Neural progenitor cell (in vitro differentiated cells): ENCODE measurements around the gene PTRH1. TPM values are rescaled to one million over a fixed set of nuclear protein-coding genes. Genes with fewer than 3 reads are reported as not detected.

Experiments
- DNase-seq: peaks from one replicate; pipeline ENCODE4 v3.0.0-alpha.2; 2016; ENCODE audit warnings: low spot score
- H2AFZ ChIP-seq: fragments of 200-600 bp; sonication (generic); replicated peaks from 2 replicates; pipeline ENCODE4 v1.6.1; 2016; ENCODE audit warnings: antibody characterized with exemption
- H3F3A ChIP-seq: fragments of 200-600 bp; sonication (generic); 2 replicates; pipeline ENCODE4 v1.6.1; 2016; ENCODE audit warnings: antibody characterized with exemption, low read depth
- H3K27ac ChIP-seq: fragments of 200-600 bp; sonication (generic); 2 replicates; pipeline ENCODE4 v1.5.1; 2016; ENCODE audit warnings: mild to moderate bottlenecking
- H3K27me3 ChIP-seq: fragments of 200-600 bp; sonication (generic); 2 replicates; pipeline ENCODE4 v1.6.1; 2016; ENCODE audit warnings: mild to moderate bottlenecking, moderate library complexity
- H3K36me3 ChIP-seq: fragments of 200-600 bp; sonication (generic); 2 replicates; pipeline ENCODE4 v1.5.1; 2016
- H3K4me1 ChIP-seq: fragments of 200-600 bp; sonication (generic); 2 replicates; pipeline ENCODE4 v1.6.1; 2016; ENCODE audit warnings: mixed run types
- H3K4me2 ChIP-seq: fragments of 200-600 bp; sonication (generic); 2 replicates; pipeline ENCODE4 v1.6.1; 2016
- H3K4me3 ChIP-seq: fragments of 200-600 bp; sonication (generic); 2 replicates; pipeline ENCODE4 v1.5.1; 2016
- H3K79me2 ChIP-seq: fragments of 200-600 bp; sonication (generic); 2 replicates; pipeline ENCODE4 v1.6.1; 2016; ENCODE audit warnings: low read depth
- H3K9ac ChIP-seq: fragments of 200-600 bp; sonication (generic); 2 replicates; pipeline ENCODE4 v1.6.1; 2016
- H3K9me3 ChIP-seq: fragments of 200-600 bp; sonication (generic); 2 replicates; pipeline ENCODE4 v1.5.1; 2016; ENCODE audit warnings: low read depth
- H4K20me1 ChIP-seq: fragments of 200-600 bp; sonication (generic); 2 replicates; pipeline ENCODE4 v1.6.1; 2016; ENCODE audit warnings: low read depth
- H3K27ac Mint-ChIP-seq: 3 replicates; pipeline ENCODE4 v1.8.0; 2021; ENCODE audit warnings: mixed read lengths
- H3K27me3 Mint-ChIP-seq: 2 replicates; pipeline ENCODE4 v1.8.0; 2022; ENCODE audit warnings: low read depth, mild to moderate bottlenecking, inconsistent platforms, moderate library complexity, mixed read lengths; ENCODE audit not compliant: insufficient read depth
- H3K36me3 Mint-ChIP-seq: 3 replicates; pipeline ENCODE4 v1.8.0; 2021; ENCODE audit warnings: mixed read lengths
- H3K4me1 Mint-ChIP-seq: 3 replicates; pipeline ENCODE4 v1.8.0; 2021; ENCODE audit warnings: mixed read lengths
- H3K4me3 Mint-ChIP-seq: 3 replicates; pipeline ENCODE4 v1.8.0; 2021; ENCODE audit warnings: mild to moderate bottlenecking, moderate library complexity, mixed read lengths
- H3K9me3 Mint-ChIP-seq: 3 replicates; pipeline ENCODE4 v1.8.0; 2020; ENCODE audit warnings: mixed read lengths
- CTCF ChIP-seq: fragments of 200-600 bp; sonication (generic); IDR thresholded peaks from 2 replicates; pipeline ENCODE4 v1.5.1; 2017; ENCODE audit warnings: antibody characterized with exemption, mild to moderate bottlenecking
- EZH2 ChIP-seq: fragments of 200-600 bp; sonication (generic); IDR thresholded peaks from 2 replicates; pipeline ENCODE4 v1.6.1; 2017; ENCODE audit warnings: antibody characterized with exemption, mild to moderate bottlenecking, moderate library complexity
- EZH2phosphoT487 ChIP-seq: fragments of 200-600 bp; sonication (generic); IDR thresholded peaks from 2 replicates; pipeline ENCODE4 v1.6.1; 2017; ENCODE audit warnings: antibody characterized with exemption
- total RNA-seq: library from RNA; depleted of rRNA; stranded (reverse); fragments of >200 nt; gene quantifications from 2 replicates; pipeline ENCODE4 v1.2.3, GENCODE V29; 2015; ENCODE audit warnings: low replicate concordance

PTRH1 gene
- total RNA-seq, 1 donor from 2014 or later, result 1.3 TPM

GRCh38 chr9:127712867-127713266, 2.6 kb downstream of the PTRH1 start:
- Mint-ChIP-seq H3K27me3 (peaks cover 8% of the 10 kb centered on the region), H3K36me3 (no peaks in the 10 kb centered on the region), H3K4me1 (peaks cover 22% of the 10 kb centered on the region), H3K4me3 (no peak overlapping the region), H3K27ac (no peak overlapping the region), H3K9me3 (peaks cover 3% of the 10 kb centered on the region)
- TF ChIP-seq EZH2 (no peak), EZH2phosphoT487 (no peak)
- Histone ChIP-seq H3F3A (no peaks in the 10 kb centered on the region), H4K20me1 (no peaks in the 10 kb centered on the region), H3K4me1 (peaks cover 9% of the 10 kb centered on the region), H3K27ac (no peak overlapping the region), H3K79me2 (no peaks in the 10 kb centered on the region), H3K4me2 (no peak overlapping the region), H3K36me3 (no peaks in the 10 kb centered on the region), H3K27me3 (peaks cover 15% of the 10 kb centered on the region), H3K4me3 (no peak overlapping the region), H3K9ac (no peak overlapping the region), H2AFZ (no peak overlapping the region), H3K9me3 (no peaks in the 10 kb centered on the region)
- no peak for DNase-seq

- Histone ChIP-seq H2AFZ (no peak overlapping the region), H3K79me2 (no peaks in the 10 kb centered on the region), H3K4me2 (no peak overlapping the region), H3K27ac (no peak overlapping the region), H3K9me3 (no peaks in the 10 kb centered on the region), H3K4me1 (peaks cover 9% of the 10 kb centered on the region), H3K27me3 (peaks cover 15% of the 10 kb centered on the region), H3K36me3 (no peaks in the 10 kb centered on the region), H3K4me3 (no peak overlapping the region), H4K20me1 (no peaks in the 10 kb centered on the region), H3F3A (no peaks in the 10 kb centered on the region), H3K9ac (no peak overlapping the region)
- peaks cover 6% of the 10 kb centered on the region for H3K27me3 Mint-ChIP-seq
- TF ChIP-seq EZH2 (no peak), CTCF (no peak), EZH2phosphoT487 (no peak)
- H3K36me3 Mint-ChIP-seq, result no peaks in the 10 kb centered on the region
- H3K9me3 Mint-ChIP-seq, result peaks cover 3% of the 10 kb centered on the region
- no peak overlapping the region for H3K27ac Mint-ChIP-seq
- no peak overlapping the region for H3K4me3 Mint-ChIP-seq
- DNase-seq, result no peak
- H3K4me1 Mint-ChIP-seq, result peaks cover 26% of the 10 kb centered on the region
Observed at GRCh38 chr9:127712371-127712770, 3.1 kb downstream of the PTRH1 start.

GRCh38 chr9:127711831-127712274, 3.6 kb downstream of the PTRH1 start:
- Histone ChIP-seq H3K27me3 (peaks cover 15% of the 10 kb centered on the region), H3K4me3 (no peak overlapping the region), H3K9me3 (no peaks in the 10 kb centered on the region), H3K27ac (no peak overlapping the region), H2AFZ (no peak overlapping the region), H3K9ac (no peak overlapping the region), H3K36me3 (no peaks in the 10 kb centered on the region), H3K79me2 (no peaks in the 10 kb centered on the region), H3K4me1 (peaks cover 10% of the 10 kb centered on the region), H3K4me2 (no peak overlapping the region), H3F3A (no peaks in the 10 kb centered on the region), H4K20me1 (no peaks in the 10 kb centered on the region)
- H3K4me3 Mint-ChIP-seq, result no peak overlapping the region
- TF ChIP-seq CTCF (peak; percentile 5), EZH2 (no peak), EZH2phosphoT487 (no peak)
- H3K4me1 Mint-ChIP-seq, result peaks cover 27% of the 10 kb centered on the region
- no peak overlapping the region for H3K27ac Mint-ChIP-seq
- peak; percentile 43 for DNase-seq
- H3K9me3 Mint-ChIP-seq, result peaks cover 3% of the 10 kb centered on the region
- no peaks in the 10 kb centered on the region for H3K36me3 Mint-ChIP-seq
- H3K27me3 Mint-ChIP-seq, result peaks cover 6% of the 10 kb centered on the region

- H3K4me3 ChIP-seq, result no peak overlapping the region
- no peak overlapping the region for H2AFZ ChIP-seq
- no peak overlapping the region for H3K27ac ChIP-seq
- no peak for TF ChIP-seq EZH2phosphoT487
- no peak for TF ChIP-seq EZH2
- no peak for TF ChIP-seq CTCF
- Mint-ChIP-seq H3K27ac (peak overlapping the region; percentile 66), H3K27me3 (peaks cover 6% of the 10 kb centered on the region), H3K4me3 (peak overlapping the region; percentile 55), H3K36me3 (no peaks in the 10 kb centered on the region), H3K4me1 (peaks cover 27% of the 10 kb centered on the region), H3K9me3 (peaks cover 3% of the 10 kb centered on the region)
- no peak overlapping the region for H3K9ac ChIP-seq
- no peak overlapping the region for H3K4me2 ChIP-seq
- H3K4me1 ChIP-seq, result peaks cover 13% of the 10 kb centered on the region
- peaks cover 15% of the 10 kb centered on the region for H3K27me3 ChIP-seq
- H4K20me1 ChIP-seq, result no peaks in the 10 kb centered on the region
- DNase-seq, result no peak
- H3K36me3 ChIP-seq, result no peaks in the 10 kb centered on the region
- H3K79me2 ChIP-seq, result no peaks in the 10 kb centered on the region
- no peaks in the 10 kb centered on the region for H3K9me3 ChIP-seq
- H3F3A ChIP-seq, result no peaks in the 10 kb centered on the region
Observed at GRCh38 chr9:127711226-127711701, 4.2 kb downstream of the PTRH1 start.
